ENCODE measurements around the gene PIP5K1B.

Gene PIP5K1B

DNA sequence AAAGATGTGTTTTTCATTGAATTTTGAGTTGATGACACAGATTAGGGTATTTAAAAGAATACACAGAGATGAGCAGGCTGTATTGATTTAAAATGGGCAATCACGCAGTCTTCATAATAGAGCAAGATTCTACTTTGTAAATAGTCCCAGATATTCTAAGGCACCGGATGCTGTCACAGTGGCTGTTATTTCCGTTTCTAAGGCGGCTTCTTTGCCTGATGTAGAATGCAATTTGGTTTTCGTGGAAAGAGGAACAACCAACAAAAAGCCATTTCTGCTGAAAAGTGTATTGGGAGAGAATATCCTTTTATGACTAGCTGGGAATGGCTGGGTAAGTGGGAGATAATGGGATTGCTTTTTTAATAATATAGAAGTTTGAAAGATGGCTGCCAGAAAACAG lies 291.4 kb downstream of the PIP5K1B start:
- DNase-seq (ENCODE audit: low read depth): no peak

DNA sequence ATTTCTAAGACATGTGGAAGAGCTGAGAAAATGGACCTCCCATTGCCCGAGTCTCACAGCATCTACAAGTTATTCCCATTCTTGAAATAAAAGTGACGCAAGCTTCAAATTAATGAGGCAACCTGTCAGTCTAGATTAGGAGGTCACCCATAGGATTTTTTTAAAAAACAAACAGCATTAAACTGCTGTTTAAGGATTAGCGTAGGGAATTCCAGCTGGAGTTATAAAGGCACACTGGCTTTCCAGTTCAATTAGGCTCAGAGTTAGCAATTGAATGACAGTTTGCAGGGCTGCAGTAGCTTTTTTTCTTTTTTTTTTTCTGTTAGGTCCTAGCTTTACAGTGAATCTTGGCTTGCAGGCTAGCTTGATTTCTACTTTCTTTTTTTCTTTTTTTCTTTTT lies 292.6 kb downstream of the PIP5K1B start:
- DNase-seq (ENCODE audit: low read depth): no peak

DNA sequence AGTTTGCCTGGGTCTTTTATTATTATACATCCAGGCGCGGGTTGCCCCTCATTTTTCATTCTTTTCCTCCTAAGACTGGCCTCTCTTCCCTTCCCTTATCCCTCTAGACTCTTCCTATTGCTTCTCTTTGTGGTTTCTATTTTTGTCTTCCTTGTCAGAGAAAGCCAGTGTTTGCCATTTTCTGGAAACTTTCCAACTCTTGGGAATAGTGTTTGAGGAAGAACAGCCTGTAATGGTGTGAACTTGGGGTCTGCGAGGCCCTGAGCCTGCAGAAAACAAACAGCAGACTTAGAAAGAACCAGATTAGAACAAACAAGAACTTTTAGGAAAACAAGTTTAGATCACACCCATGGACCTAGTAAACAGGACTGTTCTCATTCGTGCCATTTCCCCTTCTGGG lies 293.3 kb downstream of the PIP5K1B start:
- DNase-seq (ENCODE audit: low read depth): no peak

DNA sequence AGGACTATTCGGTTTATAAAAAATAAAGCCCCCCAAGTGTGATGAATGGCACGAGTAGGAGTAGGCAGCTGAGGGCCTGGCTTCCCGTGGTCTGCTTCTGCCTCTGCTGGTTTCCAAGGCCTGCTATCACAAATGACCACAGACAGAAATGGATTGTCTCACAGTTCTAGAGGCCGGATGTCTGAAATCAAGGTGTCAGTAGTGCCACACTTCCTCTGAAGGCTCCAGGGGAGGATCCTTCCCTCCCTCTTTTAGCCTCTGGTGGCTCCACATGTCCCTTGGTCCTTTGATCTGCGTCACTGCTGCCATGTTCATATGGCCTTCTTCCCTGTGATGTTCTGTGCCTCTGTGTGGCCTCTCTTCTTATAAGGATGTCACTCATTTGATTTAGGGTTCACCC lies 293.8 kb downstream of the PIP5K1B start:
- DNase-seq (ENCODE audit: low read depth): no peak

DNA sequence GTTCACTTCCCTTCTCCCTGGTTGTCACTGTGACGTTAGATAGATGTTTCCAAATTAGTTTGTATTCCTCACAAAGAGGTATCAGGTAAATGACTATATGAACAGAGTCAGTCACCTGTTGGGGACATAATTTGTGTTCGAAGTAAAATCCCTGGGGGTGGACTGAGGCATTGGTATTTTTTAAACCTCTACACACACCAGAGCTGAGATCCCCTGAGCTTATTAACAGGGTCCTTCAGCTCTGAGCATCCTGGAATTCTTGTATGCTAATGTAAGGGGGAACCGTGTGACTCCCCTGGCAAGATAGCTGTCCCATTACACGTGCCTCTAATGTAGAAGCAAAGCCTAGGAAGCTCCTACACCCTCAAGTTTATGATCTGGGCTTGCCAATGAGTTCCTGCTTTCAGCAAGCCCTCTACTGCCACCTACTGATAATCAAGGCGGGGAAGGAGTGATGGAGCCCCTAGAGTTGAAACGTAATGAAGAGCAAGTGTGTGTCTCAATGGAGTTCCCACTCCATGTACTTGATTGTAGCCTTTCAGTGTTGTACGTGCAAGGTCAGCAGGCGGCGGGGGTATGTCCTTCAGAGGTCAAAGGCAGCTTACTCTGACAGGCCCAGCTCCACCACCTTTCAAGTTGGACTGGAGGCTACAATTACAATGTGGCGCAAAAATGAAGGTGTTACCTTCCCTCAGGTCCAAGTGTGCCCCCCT lies 294.5 kb downstream of the PIP5K1B start:
- peak; percentile 28 for DNase-seq (ENCODE audit: low read depth)

DNA sequence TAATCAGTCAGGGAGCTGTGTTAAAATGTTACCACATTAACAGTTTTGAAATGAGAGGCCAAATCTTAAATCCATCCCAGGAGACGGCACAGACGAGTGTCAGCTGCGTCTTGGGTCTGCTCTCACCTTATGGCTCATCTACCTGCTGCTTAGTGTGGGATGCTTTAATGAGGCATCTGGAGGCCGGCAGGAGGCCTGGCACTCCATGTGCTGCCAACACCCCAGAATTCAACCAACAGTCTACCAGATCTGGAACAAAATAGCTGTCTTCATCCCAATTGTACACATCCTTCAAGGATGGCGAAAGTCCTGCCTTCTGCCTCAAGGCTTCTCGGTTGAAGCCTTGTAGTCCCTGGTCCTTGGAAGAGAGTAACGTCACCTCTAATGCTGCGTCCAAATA lies 296.9 kb downstream of the PIP5K1B start:
- no peak for DNase-seq (ENCODE audit: low read depth)

DNA sequence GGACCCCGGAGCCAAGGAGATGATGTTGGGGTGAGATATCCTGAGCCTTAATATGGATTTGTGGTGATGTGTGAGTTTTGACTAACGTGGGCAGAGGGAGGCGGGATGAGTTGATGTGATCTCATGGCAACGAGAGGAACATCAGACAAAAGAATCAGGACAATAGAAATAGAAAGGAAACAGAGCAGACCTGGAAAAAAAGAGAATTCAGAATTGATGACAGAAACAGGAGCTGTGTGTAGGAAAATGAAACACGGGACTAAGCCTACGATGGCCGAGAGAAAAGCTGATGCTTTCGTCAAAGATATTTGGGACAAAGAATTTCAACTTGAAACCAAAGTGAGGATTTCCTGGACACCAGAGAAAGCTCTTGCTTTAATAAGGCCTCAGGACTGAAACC lies 298.0 kb downstream of the PIP5K1B start:
- no peak for DNase-seq (ENCODE audit: low read depth)

DNA sequence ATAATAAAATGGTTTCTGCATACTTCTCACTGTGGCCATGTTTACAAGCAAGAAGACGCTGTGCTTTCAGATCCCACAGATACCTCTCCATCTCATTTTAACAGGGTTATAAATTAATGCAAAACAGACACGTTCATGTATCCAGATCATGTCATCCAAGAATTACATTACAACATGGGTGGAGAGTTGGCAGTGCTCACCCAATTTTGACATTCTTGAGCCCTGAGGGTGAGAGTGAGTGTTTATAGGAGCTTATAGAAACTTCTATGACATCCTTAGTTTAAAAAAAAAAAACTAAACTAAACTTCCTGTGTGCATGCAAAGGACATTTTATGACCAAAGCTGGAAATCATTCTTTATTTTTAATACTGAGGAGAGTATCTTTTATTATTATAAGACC lies 299.8 kb downstream of the PIP5K1B start:
- no peak for DNase-seq (ENCODE audit: low read depth)

DNA sequence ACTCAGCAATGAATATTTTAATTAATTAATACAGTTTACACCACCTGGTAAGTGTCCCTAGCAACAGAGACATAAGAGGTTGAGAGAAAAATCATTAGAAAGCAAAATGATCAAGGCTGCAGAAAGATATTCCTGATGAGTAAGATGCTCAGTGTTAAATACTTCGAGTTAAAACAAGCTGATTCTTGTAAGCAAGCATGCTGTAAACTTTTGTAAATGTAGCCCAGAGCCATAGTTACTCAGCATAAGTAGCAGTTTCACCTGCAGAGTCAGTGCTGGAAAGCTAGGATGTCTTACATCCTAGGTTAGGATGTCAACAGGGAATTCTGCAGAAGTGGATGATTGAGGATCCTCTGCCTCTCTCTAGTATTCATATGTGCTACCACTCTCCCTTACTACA lies 304.7 kb downstream of the PIP5K1B start:
- DNase-seq (ENCODE audit: low read depth): no peak

DNA sequence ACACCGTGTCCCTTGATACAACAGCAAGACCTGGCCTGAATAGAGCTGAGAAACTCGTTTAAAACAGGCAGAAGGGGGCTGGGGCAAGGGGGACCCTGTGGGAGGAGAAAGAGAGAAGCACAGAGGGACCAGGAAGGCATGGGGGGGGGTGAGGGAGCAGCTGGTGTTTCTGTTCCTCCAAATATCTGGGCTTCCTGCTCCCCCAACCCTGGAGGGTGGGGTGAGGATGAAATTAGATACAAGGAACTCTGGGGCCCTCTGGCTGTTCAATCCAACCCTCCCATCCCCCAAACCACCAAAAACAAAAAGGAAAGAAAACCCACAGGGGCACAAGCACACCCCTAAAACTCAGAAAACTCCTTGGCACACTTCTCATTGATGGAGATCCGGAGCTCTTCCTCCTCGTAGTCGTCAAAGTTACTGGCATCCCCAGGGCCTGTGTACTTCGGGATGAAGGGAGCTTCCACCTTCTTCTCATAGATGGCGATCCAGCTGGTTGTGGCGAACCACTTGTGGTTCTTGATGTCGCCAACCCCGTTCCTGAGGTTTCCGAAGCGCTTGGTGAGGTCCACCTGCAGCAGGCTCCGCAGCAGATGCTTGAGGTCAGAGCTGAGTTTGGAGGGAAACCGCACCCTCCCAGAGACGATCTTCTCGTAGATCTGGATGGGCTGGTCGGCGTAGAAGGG lies 307.8 kb downstream of the PIP5K1B start:
- no peak for DNase-seq (ENCODE audit: low read depth)

DNA sequence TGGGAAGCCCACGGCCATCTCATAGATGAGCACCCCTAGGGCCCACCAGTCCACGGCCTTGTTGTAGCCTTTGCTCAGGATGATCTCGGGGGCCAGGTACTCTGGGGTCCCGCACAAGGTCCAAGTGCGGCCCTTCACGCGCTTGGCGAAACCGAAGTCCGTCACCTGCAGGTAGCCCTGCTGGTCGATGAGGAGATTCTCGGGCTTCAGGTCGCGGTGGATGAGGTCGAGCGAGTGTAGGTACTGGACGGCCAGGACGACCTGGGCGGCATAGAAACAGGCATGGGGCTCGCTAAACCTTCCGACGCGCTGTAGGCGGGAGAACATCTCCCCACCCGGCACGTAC lies 308.3 kb downstream of the PIP5K1B start:
- no peak for DNase-seq (ENCODE audit: low read depth)

DNA sequence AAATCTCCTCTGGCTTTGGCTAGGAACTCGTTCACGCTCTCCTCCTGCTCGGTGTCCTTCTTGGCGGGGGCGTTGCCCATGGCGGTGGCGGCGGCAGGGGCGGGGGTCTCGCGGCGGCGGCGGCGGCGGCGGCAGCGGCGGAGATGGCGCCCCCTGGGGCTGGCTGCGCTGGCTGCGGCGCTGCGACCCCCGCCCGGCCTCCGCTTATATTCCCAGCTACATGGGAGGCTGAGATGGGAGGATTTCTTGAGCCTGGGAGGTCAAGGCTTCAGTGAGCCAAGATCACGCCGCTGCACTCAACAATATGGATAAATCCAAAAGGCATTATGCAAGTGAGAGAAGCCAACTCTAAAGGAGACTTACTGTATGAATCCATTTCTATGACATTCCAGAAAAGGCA lies 309.0 kb downstream of the PIP5K1B start, which contains the start of gene PRKACG:
Gene PRKACG (minus strand): TSS at position 101 of the 400 bp plus-strand sequence. CDS start 21 bp downstream, at position 80.
- DNase-seq (ENCODE audit: low read depth): no peak

DNA sequence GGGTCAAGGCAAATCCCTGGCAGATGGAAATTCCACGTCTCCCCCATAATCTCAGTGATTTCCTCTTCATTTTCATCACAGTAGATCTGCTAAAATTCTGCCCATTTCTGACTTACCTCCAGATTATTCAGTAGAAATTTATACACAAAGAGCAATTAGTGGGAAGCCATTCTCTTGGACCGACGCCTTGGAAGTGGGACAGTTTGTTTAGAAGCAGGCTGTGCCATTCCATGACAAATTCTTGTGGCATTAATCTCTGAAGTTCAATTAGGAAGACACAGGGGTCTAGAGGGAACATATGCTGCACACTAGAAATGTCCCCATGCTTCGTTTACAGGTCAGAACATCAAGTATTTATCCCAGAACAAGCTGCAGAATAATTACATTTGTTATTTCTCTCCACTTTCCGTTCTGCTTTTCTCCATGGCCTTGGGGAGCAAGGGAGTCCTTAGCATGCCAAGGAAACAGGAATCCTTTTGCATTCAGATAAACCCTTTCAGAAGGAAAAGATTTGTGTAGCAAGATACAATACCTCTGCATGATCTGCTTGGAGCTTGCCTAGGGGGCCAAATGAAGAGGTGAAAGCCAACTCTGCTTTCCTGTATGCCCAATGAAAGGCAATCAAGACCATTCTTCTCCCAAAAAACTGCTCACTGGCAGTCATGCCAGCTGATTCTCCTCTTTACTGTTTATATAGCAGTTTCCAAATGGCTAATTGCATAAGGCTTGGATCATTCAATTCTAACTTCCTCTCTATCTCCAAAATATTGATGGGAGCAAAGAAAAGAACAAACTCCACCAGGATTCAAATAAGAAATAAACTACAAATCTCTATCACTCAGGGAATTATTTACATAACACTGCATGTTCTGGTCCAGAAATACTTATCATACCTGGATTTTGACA lies 311.4 kb downstream of the PIP5K1B start:
- DNase-seq (ENCODE audit: low read depth): no peak

DNA sequence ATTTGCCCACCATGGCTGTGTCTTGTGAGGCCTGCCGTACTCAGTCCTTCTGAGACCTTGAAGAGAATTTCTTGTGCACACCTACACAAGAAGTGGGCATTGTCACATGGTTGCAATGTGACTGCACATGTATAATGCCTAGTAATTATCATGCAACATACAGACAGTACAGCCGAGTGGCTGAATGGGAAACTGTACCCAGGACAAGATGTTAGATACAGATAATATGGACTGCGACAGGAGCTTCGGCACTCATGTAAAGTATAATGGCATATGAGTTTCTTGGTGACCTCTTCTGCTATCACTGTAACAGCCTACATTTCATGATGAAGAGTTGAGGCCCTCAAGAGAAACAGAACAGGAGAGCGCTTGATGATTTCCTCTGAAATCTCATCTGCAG lies 313.7 kb downstream of the PIP5K1B start:
- no peak for DNase-seq (ENCODE audit: low read depth)

DNA sequence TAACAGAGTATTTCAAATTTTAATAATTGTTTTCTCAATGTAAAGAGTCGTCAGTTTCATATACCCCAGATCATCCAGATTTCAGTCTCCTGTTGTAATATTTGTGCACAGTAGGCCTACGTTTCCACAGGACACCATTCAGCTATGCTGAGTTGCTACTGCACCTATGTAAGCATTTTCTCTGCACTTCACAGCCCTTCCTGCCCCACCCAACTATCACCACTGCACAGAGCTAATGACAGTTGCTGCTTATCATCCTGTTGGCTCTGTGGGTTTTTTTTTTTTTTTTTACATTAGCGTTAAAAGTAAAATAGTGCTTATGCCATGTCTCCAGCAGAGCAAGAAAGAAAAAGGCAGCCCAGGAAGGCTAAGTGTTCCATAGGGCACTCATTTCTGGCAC lies 314.8 kb downstream of the PIP5K1B start:
- DNase-seq (ENCODE audit: low read depth): no peak

DNA sequence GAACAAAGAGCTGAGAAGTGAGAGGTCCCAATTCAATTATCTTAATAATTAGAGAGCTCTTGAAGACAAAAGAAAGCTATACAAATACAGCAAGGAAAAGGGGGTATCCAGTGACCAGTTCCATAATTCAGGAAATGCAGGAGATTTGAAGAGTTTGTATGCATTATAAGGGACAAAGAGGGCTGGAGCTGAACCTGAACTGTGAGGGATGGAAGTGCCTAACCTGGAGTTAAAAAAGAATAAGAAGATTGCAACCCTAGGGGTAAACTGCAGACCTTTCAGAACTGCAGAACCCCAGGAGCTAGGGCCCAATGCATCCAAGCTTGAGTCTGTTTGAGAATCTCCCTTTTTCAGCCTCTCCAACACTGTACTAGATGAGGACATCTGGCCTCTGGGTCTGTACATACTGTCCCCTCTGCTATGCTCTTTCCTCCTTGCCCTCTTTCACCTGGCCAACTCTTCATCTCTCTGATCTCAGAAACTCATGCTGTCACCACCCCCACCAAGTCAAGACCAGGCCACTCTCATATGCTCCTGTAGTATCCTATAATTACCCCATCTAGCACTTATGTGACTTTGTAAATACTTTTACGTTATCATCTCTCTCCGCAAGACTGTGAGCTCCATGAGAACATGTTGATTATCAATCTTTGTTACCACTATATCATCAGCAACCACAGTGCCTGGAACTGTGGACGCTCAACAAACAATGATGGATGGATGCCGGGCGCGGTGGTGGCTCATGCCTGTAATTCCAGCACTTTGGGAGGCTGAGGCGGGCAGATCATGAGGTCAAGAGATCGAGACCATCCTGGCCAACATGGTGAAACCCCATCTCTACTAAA lies 315.5 kb downstream of the PIP5K1B start:
- DNase-seq (ENCODE audit: low read depth): no peak

DNA sequence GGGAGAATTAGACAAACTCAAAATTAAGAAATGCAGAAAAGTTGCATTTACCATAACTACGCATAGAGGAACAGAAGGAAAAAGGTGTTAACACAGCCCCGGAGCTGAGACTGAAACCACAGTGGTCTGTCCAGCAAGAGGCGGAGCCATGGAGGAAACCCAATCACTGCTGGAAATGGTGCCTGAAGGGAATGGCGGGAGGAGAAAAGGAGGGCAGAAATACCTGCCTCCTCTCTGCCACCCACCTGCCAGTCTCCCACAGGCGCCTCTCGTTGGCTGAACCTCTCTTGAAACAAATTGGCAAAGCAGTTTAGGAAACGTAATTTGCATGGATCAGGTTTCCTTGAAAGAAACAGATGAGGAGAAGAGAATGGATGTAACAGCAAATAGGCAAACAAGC lies 318.6 kb downstream of the PIP5K1B start:
- no peak for DNase-seq (ENCODE audit: low read depth)

DNA sequence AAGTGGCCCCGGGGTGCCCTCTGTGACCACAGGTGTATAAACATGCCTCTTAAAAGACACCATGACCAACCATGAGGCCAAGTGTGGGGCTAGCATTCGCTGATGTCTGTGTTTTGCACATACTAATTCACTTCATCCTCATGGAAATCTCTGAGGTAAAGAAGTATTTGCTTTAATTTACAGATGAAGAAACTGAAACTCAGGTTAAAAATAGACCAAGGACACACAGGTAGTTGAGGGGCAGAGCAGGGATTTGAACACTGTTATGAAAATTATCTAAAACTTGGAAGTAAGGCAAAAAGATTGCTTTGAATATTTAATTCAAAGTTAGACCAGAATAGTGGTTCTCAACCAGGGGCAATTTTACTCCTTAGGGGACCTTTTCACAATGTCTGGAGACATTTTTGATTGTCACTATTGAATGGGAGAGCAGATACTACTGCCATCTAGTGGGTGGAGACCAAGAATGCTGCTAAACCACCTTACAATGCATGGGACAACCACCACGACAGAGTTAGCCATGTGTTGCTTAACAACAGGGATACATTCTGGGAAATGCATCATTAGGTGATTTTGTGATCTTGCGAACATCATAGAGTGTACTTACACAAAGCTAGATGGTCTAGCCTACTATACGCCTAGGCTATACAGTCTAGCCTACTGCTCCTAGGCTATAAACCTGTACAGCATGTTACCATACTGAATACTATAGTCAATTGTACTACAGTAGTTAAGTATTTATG lies 322.5 kb downstream of the PIP5K1B start:
- DNase-seq (ENCODE audit: low read depth): no peak

DNA sequence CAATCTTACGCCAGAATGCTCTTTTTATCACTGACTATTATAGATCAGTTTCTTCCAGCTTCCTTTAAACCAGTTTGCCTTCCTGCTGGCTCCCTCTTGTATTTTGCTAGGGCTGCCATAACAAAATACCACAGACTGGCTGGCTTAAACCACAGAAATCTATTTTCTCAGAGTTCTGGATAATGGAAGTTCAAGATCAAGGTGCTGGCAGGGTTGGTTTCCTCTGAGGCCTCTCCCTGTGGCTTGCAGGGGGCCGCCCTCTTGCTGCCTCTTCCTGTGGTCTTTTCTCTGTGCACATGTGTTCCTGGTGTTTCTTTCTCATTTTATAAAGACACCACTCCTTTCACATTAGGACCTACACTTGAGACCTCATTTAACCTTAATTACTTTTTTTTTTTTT lies 323.7 kb downstream of the PIP5K1B start:
- no peak for DNase-seq (ENCODE audit: low read depth)

DNA sequence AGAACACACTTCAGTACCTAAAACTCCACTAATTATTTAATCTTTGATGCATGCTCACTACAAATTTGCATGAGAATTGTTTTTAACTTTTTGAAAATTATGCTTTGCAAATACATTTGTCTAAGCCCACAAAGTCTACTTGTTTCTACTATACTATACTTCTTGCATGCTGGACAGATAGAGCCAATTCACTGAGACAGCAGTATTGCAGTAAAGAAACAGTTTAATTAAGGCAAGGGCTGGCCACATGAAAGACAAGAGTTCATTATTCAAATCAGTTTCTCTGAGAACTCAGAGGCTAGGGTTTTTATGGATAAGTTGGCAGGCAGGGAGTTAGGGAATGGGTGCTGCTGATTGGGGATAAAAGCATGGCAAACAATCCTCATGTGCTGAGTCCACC lies 324.5 kb downstream of the PIP5K1B start:
- DNase-seq (ENCODE audit: low read depth): no peak

Measured in non-pigmented ciliary epithelial cell (primary cell).